Measurements from ENCODE around the gene OMA1. TPM values are rescaled to one million over a fixed set of nuclear protein-coding genes. Genes with fewer than 3 reads are reported as not detected.

The OMA1 gene
- total RNA-seq, 1 experiment from 2014 or later = 25.9 TPM

DNA sequence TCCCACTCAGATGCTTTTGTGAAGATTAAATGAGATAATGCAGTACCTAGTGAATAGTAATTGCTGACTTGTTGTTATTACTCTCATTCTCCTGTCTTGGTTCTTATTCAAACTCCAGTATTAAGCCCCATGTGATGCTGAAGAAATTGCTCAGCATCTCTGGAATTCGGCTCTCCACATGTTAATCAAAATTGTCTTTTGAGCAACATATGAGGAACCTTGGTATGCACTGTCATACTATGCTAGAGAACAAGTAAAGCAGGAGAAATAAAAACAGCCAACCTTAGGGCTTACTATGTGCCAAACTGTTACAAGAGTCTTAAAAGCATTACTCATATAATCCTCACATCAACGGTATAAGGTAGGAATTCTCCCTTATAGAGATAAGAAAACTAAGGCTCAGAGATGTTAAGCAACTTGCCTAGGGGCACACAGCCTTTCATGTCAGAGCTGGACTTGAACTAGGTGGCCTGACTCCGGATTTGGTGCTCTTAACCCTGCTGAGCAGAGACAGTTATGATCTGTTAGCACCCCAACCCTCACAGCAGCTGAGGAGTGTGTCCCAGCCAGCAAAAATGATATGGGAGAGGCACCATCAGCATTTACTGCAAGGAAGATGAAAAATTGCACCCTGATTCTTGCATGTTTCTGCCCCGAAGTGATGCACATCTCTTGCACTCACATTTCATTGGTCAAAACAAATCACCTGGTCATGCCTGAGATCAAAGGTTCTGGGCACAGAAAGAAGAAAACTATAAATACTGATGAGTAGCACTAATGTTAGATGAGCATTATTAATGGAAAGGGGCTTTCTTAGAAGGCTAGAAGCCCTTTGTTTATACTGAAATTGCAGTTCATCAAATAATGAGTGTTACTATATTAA lies 102.3 kb downstream of the OMA1 start:
- Histone ChIP-seq H3K36me3 (replicated peaks; ENCODE audit: control insufficient read depth, insufficient read depth, low read length) (no peaks in the 10 kb centered on the region), H3K27me3 (ENCODE audit: control insufficient read depth, insufficient read depth, low read length) (no peaks in the 10 kb centered on the region; the same call in 1 of the 2 replicates), H3K4me3 (ENCODE audit: insufficient read depth, low read depth, low read length) (no peak overlapping the region)
- DNase-seq = no peak

DNA sequence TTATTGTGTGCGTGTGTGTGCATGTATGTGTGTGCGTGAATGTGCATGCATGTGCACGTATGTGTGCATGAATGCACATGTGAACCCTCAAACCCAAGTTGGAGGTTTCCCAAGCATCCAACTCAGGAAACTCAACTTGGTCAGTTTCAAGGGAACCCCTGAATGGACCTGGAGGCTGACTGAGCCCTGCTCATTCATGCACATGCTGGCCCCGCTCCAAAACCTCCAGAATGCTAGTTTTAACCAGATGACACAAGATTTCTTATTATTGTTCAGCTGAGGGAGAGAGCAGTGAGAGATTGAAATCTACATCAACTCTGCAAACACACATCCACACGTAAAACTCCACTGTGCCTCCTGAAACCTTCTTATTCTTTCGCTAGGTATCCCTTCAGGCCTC lies 104.4 kb downstream of the OMA1 start:
- Histone ChIP-seq H3K36me3 (replicated peaks; ENCODE audit: control insufficient read depth, insufficient read depth, low read length) (no peaks in the 10 kb centered on the region), H3K27me3 (ENCODE audit: control insufficient read depth, insufficient read depth, low read length) (no peaks in the 10 kb centered on the region; the same call in 1 of the 2 replicates), H3K4me3 (ENCODE audit: insufficient read depth, low read depth, low read length) (no peak overlapping the region)
- no peak for DNase-seq

DNA sequence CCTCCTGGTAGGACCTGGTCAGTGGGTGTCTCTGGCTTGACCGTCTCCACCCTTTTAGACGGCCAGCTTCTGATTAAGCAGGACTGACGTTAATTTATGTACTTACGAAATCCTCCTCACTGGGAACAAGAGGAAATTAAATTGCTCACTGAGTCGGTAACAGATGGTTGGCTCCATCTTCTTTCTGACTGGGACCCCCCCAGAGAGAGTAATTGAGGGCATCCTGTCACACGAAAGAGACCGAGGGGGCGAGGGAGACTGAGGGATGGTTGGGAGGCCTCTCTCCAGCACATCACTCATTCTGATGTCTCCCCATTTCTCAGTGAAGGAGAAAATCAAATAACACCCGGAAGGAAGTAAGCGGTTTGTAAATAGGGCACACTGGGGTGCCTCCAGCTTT lies 104.8 kb downstream of the OMA1 start:
- Histone ChIP-seq H3K4me3 (ENCODE audit: insufficient read depth, low read depth, low read length) (no peak overlapping the region), H3K36me3 (replicated peaks; ENCODE audit: control insufficient read depth, insufficient read depth, low read length) (no peaks in the 10 kb centered on the region), H3K27me3 (ENCODE audit: control insufficient read depth, insufficient read depth, low read length) (no peaks in the 10 kb centered on the region; the same call in 1 of the 2 replicates)
- no peak for DNase-seq

DNA sequence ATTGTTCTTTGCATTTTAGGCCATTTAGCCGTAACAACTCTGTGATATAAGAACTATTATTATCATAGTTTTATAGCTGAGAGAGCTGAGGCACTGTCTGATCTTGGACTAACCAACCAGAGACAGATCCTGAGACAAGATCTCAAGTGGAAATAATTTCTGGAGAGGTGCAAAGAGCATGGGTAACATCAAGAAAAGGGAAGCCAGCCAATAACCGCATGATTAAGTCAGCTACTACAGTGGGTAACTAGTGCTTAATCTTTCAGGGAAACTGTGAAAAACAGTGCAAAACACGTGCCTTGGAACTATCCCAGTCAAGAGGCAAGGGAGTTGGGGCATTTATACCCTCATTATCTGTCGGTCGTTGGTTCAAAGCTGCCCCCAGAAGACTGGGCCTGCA lies 105.8 kb downstream of the OMA1 start:
- DNase-seq = no peak
- Histone ChIP-seq H3K4me3 (ENCODE audit: insufficient read depth, low read depth, low read length) (no peak overlapping the region), H3K36me3 (replicated peaks; ENCODE audit: control insufficient read depth, insufficient read depth, low read length) (no peaks in the 10 kb centered on the region), H3K27me3 (ENCODE audit: control insufficient read depth, insufficient read depth, low read length) (no peaks in the 10 kb centered on the region; the same call in 1 of the 2 replicates)

DNA sequence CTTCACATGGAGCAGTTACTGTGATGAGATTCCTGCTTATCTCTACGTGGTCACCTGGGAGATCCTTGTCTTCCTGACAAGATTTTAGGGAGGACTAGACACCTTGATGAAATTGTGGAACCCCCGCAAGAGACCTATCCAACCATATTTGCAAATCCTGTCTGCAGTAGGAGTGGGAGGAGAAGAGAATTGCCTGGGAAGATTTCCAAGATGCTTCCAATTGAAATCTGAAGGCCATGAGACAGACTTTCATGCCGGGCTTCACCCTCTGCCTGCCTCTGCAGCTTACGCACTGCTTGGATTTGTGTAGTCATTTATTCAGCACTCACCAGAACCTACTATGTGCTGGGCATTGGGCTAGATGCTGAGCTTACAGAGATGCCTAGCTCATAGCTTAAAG lies 106.6 kb downstream of the OMA1 start:
- Histone ChIP-seq H3K4me3 (ENCODE audit: insufficient read depth, low read depth, low read length) (no peak overlapping the region), H3K36me3 (replicated peaks; ENCODE audit: control insufficient read depth, insufficient read depth, low read length) (no peaks in the 10 kb centered on the region), H3K27me3 (ENCODE audit: control insufficient read depth, insufficient read depth, low read length) (no peaks in the 10 kb centered on the region; the same call in 1 of the 2 replicates)
- no peak for DNase-seq

DNA sequence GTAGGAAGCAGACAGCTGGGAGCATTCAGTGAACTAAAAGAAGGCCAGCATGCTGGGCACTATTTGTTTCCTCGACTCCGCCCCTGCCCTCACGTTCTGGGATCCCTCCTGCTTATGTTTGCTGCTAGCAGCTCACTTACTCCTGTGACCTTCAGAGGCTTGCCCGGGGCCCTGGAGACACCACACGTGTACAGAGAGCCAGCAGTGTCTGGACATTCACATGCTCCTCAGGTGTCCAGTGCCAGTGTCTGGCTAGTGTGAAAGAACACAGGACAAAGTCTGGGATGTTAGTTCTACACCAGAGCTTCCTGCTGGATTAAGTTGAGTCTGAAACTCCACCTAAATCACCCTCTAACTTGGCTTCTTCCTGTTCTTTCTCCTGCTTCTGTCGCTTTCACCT lies 108.1 kb downstream of the OMA1 start:
- H3K36me3 ChIP-seq (replicated peaks; ENCODE audit: control insufficient read depth, insufficient read depth, low read length) = no peaks in the 10 kb centered on the region
- H3K27me3 ChIP-seq (ENCODE audit: control insufficient read depth, insufficient read depth, low read length) = no peaks in the 10 kb centered on the region; the same call in 1 of the 2 replicates
- no peak overlapping the region for H3K4me3 ChIP-seq (ENCODE audit: insufficient read depth, low read depth, low read length)
- DNase-seq = no peak

DNA sequence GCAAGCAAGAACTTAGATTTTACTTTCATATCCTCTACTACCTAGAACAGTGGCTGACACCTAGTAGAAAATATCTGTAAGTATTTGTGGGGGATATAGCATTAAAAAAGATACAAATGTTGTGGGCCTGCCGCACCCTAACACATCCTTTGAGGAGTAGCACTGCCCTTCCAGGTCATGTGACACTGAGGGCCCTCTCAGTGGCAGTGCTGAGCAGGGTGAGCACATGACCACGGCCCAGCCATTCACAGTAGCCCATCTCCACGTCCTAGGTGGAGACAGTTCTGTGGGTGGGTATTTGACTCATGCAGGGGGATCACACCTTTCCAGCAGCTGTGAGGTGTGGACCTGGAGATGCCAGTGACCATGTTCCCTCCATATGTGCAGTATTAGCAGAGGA lies 108.9 kb downstream of the OMA1 start:
- Histone ChIP-seq H3K27me3 (ENCODE audit: control insufficient read depth, insufficient read depth, low read length) (no peaks in the 10 kb centered on the region; the same call in 1 of the 2 replicates), H3K4me3 (ENCODE audit: insufficient read depth, low read depth, low read length) (no peak overlapping the region), H3K36me3 (replicated peaks; ENCODE audit: control insufficient read depth, insufficient read depth, low read length) (no peaks in the 10 kb centered on the region)
- DNase-seq = no peak

DNA sequence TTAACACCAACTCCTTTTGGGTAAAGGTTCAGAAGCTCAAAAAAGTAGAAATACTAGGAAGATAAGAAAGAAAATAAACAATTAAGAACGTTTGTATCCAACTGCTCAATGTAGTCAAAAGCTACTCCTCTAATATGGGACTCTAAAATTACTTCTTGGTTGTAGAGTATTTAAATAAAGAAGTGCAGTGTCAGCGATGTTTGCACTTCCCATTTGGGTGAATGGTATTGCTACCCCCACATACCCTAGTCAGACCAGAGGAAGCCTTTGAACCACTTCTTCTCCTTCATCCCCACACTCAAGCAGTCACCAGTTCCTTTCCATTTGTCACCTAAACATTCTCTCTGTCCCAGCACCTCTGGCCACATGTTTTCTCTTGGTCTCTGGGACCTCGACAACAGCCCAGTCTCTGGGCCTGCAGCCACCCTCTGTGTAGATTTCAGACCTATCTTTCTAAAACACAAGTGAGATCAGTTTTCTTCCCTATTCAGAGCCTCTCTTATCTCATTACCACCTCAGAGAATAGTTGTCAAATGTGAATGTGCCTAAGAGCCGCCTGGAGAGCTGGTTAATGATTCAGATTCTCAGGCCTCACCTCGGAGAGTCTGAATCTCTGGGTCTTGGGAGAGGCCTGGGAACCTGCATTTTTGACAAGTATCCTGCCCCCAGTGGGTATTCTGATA lies 109.8 kb downstream of the OMA1 start:
- Histone ChIP-seq H3K4me3 (ENCODE audit: insufficient read depth, low read depth, low read length) (no peak overlapping the region), H3K36me3 (replicated peaks; ENCODE audit: control insufficient read depth, insufficient read depth, low read length) (no peaks in the 10 kb centered on the region), H3K27me3 (ENCODE audit: control insufficient read depth, insufficient read depth, low read length) (no peaks in the 10 kb centered on the region; the same call in 1 of the 2 replicates)
- no peak for DNase-seq

DNA sequence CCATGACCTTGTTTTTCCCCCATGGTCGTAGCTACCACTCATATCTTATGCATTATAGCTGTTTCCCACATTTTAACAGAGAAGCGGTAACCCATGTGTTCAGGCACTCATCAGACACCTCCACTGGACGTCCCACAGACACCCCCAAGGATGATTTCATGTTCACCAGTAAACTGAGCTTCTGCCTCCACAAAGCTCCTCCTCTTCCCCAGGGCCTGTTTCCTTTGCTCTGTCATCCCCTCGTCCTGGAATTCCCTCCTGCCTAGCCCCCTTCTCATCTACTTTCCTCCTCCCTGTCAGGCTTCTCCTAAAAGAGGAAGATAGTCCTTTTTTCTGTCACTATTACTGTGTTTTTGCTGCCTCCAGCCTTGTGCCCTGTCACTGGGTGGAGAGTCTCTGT lies 111.2 kb downstream of the OMA1 start:
- no peak for DNase-seq
- no peaks in the 10 kb centered on the region for H3K36me3 ChIP-seq (replicated peaks; ENCODE audit: control insufficient read depth, insufficient read depth, low read length)
- H3K4me3 ChIP-seq (ENCODE audit: insufficient read depth, low read depth, low read length) = no peak overlapping the region
- no peaks in the 10 kb centered on the region; the same call in 1 of the 2 replicates for H3K27me3 ChIP-seq (ENCODE audit: control insufficient read depth, insufficient read depth, low read length)

DNA sequence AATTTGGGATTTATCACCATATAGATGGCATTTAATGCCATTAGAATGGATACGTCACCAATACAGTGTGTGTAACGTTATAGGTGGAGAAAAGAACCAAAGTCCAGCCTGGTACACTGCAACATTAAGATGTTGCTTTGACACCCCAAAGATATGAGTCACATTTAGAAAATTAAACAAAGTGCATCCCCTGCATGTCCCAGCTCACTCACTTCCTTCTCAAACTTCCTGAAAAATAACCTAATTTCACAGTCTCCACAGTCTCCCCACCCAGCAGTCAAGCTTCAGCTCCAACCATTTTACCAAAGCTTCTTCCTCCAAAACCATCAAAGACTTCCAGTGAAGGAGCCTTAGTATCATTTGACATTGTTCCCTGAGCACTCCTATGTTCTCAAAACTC lies 111.9 kb downstream of the OMA1 start:
- H3K27me3 ChIP-seq (ENCODE audit: control insufficient read depth, insufficient read depth, low read length) = no peaks in the 10 kb centered on the region; the same call in 1 of the 2 replicates
- no peak for DNase-seq

DNA sequence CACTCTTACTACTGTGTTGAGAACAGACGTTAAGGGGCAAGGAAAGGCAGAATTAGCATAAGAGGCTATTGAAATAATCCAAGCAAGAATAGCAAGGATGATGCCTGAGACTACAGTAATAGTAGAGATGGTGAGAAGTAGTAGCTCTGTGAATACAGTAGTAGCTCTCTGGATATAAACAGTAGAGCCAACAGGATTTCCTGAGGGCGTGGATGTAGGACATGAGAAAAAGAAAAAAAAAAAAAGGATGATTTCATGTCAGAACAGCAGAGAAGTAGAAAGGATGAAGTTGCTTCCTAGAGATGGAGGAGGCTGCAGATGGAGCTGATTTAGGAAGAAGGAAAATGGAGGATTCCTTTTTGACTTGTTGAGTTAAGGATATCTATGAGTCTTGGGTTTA lies 112.3 kb downstream of the OMA1 start:
- no peak for DNase-seq
- H3K27me3 ChIP-seq (ENCODE audit: control insufficient read depth, insufficient read depth, low read length) = no peaks in the 10 kb centered on the region; the same call in 1 of the 2 replicates
- no peak overlapping the region for H3K4me3 ChIP-seq (ENCODE audit: insufficient read depth, low read depth, low read length)
- H3K36me3 ChIP-seq (replicated peaks; ENCODE audit: control insufficient read depth, insufficient read depth, low read length) = no peaks in the 10 kb centered on the region

More for the DNA sequence above, 111.9 kb downstream of the OMA1 start:
- no peak overlapping the region for H3K4me3 ChIP-seq (ENCODE audit: insufficient read depth, low read depth, low read length)
- no peaks in the 10 kb centered on the region for H3K36me3 ChIP-seq (replicated peaks; ENCODE audit: control insufficient read depth, insufficient read depth, low read length)

DNA sequence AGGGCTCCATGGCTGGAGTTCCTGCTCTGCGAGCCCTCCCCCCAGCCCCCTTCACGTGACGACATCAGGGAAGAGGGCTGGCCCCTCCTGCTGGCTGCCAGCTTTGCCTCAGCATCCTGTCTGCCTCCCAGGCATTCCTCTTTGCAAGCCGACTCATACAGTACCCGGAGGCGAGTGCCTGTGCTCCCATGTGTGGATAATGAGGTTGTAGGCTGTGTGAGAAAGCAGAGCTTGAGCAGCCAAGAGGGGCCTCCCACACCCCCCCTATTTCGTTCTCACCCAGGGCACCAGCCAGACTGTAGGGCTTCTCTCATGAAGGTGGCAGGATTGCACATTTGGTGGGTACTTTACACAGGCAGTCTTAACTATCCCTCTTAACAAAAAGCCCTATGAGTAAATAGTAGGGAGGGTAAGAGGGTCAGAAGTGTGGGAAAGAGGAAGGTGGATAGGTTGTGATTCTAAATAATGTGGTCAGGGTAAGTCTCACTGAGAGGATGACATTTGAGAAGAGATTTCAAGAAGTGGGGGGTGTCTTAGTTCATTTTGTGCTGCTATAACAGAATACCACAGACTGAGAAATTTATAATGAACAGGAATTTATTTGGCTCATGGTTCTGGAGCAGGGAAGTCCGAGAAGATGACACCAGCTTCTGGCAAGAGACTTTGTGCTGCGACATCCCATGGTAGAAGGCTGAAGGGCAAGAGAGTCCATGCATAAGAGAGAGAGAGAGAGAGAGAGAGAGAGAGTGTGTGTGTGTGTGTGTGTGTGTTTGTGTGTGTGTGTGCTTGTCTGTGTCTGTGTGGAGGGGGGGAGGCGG lies 113.5 kb downstream of the OMA1 start:
- no peaks in the 10 kb centered on the region for H3K36me3 ChIP-seq (replicated peaks; ENCODE audit: control insufficient read depth, insufficient read depth, low read length)

DNA sequence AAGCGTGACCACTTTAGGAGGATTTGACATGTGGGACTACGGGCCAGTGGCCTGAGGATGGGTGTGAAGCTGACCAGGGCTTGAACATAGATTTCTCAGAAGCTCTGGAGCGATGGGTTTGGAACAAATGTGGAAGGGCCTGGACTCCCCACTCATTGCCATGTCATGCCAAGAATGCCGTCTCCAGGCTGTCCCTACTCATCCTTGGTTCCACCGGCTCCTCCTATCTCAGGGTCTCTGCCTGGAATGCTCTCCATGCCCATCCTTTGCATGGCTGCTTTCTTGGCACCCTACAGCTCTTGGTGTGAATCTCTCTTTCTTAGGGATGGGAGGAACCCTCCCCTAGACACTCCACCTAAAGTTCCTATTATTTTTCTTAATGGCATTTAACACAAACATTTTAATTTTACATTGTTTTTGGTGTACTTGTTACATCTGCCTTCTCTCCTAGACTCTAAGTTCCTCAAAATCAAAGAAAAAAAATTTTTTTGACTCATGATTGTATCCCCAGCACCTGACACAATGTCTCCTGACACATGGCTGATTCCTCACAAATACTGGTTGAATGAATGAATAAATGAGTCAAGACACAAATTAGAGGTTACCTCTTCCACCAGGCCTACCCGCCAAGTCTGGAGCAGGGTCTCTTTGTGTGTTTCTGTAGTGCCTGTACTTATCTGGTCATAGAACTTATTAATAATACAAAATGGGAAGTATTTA lies 114.5 kb downstream of the OMA1 start:
- no peaks in the 10 kb centered on the region; the same call in 1 of the 2 replicates for H3K27me3 ChIP-seq (ENCODE audit: control insufficient read depth, insufficient read depth, low read length)
- H3K36me3 ChIP-seq (replicated peaks; ENCODE audit: control insufficient read depth, insufficient read depth, low read length) = no peaks in the 10 kb centered on the region
- no peak overlapping the region for H3K4me3 ChIP-seq (ENCODE audit: insufficient read depth, low read depth, low read length)
- no peak for DNase-seq

More for the DNA sequence above, 113.5 kb downstream of the OMA1 start:
- H3K27me3 ChIP-seq (ENCODE audit: control insufficient read depth, insufficient read depth, low read length) = no peaks in the 10 kb centered on the region; the same call in 1 of the 2 replicates
- H3K4me3 ChIP-seq (ENCODE audit: insufficient read depth, low read depth, low read length) = no peak overlapping the region
- DNase-seq = peak; percentile 78

Data from H7 (cell line).